Parathyroid adenoma (tissue), 2 donors: Measurements from ENCODE around the gene OR5K4.
"Not testable (repeated sequence)": the region's sequence is repeated elsewhere in the genome, so short reads cannot be mapped to it uniquely, and the experiment has no call there.

Experiments used
- H2AFZ ChIP-seq: fragments of 300-600 bp; sonication (generic); one replicate; pipeline ENCODE4 v1.7.0; 2017; ENCODE audit warnings: antibody characterized with exemption, mild to moderate bottlenecking
- H3K27ac ChIP-seq: fragments of 300-600 bp; sonication (generic); one replicate; pipeline ENCODE4 v1.7.0; 2017
- H3K27me3 ChIP-seq: fragments of 300-600 bp; sonication (generic); one replicate; pipeline ENCODE4 v1.7.0; 2017; ENCODE audit warnings: low read length; ENCODE audit not compliant: control insufficient read depth, insufficient read depth
- H3K36me3 ChIP-seq: fragments of 300-600 bp; sonication (generic); one replicate; pipeline ENCODE4 v1.7.0; 2017; ENCODE audit warnings: low read length; ENCODE audit not compliant: control insufficient read depth, insufficient read depth
- H3K4me1 ChIP-seq: fragments of 300-600 bp; sonication (generic); one replicate; pipeline ENCODE4 v1.7.0; 2017; ENCODE audit warnings: control low read depth
- H3K4me2 ChIP-seq: fragments of 300-600 bp; sonication (generic); one replicate; pipeline ENCODE4 v1.7.0; 2017; ENCODE audit warnings: low read length
- H3K4me3 ChIP-seq: fragments of 300-600 bp; sonication (generic); one replicate; pipeline ENCODE4 v1.7.0; 2017; ENCODE audit warnings: low read depth, low read length
- H3K79me2 ChIP-seq: fragments of 300-600 bp; sonication (generic); one replicate; pipeline ENCODE4 v1.7.0; 2017; ENCODE audit warnings: control low read depth
- H3K9ac ChIP-seq: fragments of 300-600 bp; sonication (generic); one replicate; pipeline ENCODE4 v1.7.0; 2017; ENCODE audit warnings: mild to moderate bottlenecking
- H3K9me3 ChIP-seq: fragments of 300-600 bp; sonication (generic); one replicate; pipeline ENCODE4 v1.7.0; 2017; ENCODE audit warnings: low read length; ENCODE audit not compliant: control insufficient read depth
- CTCF ChIP-seq: fragments of 300-600 bp; sonication (generic); IDR thresholded peaks from one replicate; pipeline ENCODE4 v1.7.0; 2017; ENCODE audit warnings: antibody characterized with exemption, mild to moderate bottlenecking
- donor health status: primary hyperparathyroidism.

The OR5K4 gene

GRCh38 chr3:98395101-98395500, 41.4 kb downstream of the OR5K4 start:
- Histone ChIP-seq H3K4me3 (no peak overlapping the region), H3K4me1 (no peaks in the 10 kb centered on the region), H3K36me3 (no peaks in the 10 kb centered on the region), H2AFZ (no peak overlapping the region), H3K9me3 (no peaks in the 10 kb centered on the region), H3K4me2 (no peak overlapping the region), H3K27ac (no peak overlapping the region), H3K79me2 (no peaks in the 10 kb centered on the region), H3K27me3 (no peaks in the 10 kb centered on the region), H3K9ac (no peak overlapping the region)
- TF ChIP-seq CTCF, result no peak

- not testable (repeated sequence) for H3K9ac ChIP-seq, H3K27ac ChIP-seq, H2AFZ ChIP-seq
These were observed 42.8 kb downstream of the OR5K4 start for GRCh38 chr3:98396482-98396881.

GRCh38 chr3:98398513-98398912, 44.9 kb downstream of the OR5K4 start:
- Histone ChIP-seq H3K9ac (no peak overlapping the region), H3K27me3 (no peaks in the 10 kb centered on the region), H3K27ac (no peak overlapping the region), H2AFZ (no peak overlapping the region), H3K4me1 (no peaks in the 10 kb centered on the region), H3K36me3 (no peaks in the 10 kb centered on the region), H3K4me2 (no peak overlapping the region), H3K4me3 (no peak overlapping the region), H3K9me3 (no peaks in the 10 kb centered on the region), H3K79me2 (no peaks in the 10 kb centered on the region)
- no peak for TF ChIP-seq CTCF

More at GRCh38 chr3:98396482-98396881, 42.8 kb downstream of the OR5K4 start:
- not testable (repeated sequence) for H3K36me3 ChIP-seq, H3K4me1 ChIP-seq, H3K27me3 ChIP-seq, H3K4me3 ChIP-seq, H3K4me2 ChIP-seq, H3K79me2 ChIP-seq, H3K9me3 ChIP-seq

GRCh38 chr3:98402507-98402906, 48.9 kb downstream of the OR5K4 start:
- H3K27me3 ChIP-seq, result no peaks in the 10 kb centered on the region
- no peak overlapping the region for H2AFZ ChIP-seq
- H3K9me3 ChIP-seq, result no peaks in the 10 kb centered on the region
- H3K9ac ChIP-seq, result no peak overlapping the region
- H3K36me3 ChIP-seq, result no peaks in the 10 kb centered on the region
- no peak overlapping the region for H3K27ac ChIP-seq
- H3K4me3 ChIP-seq, result no peak overlapping the region
- no peak overlapping the region for H3K4me2 ChIP-seq
- no peaks in the 10 kb centered on the region for H3K4me1 ChIP-seq
- TF ChIP-seq CTCF, result no peak
- no peaks in the 10 kb centered on the region for H3K79me2 ChIP-seq

GRCh38 chr3:98404010-98404409, 50.4 kb downstream of the OR5K4 start:
- H3K9me3 ChIP-seq, result no peaks in the 10 kb centered on the region
- H3K27me3 ChIP-seq, result no peaks in the 10 kb centered on the region
- H3K9ac ChIP-seq, result no peak overlapping the region

More at GRCh38 chr3:98404010-98404409, 50.4 kb downstream of the OR5K4 start:
- Histone ChIP-seq H3K27ac (no peak overlapping the region), H3K4me1 (no peaks in the 10 kb centered on the region), H2AFZ (no peak overlapping the region), H3K4me3 (no peak overlapping the region), H3K36me3 (no peaks in the 10 kb centered on the region), H3K79me2 (no peaks in the 10 kb centered on the region), H3K4me2 (no peak overlapping the region)
- TF ChIP-seq CTCF, result no peak
